OCI-LY1 (cell line): ENCODE measurements around the gene MPDU1.
A peak's percentile ranks its signal among the peaks of the same experiment; 100 is the strongest.

Source experiments
- H2AFZ ChIP-seq: fragments of 200-600 bp; sonication (generic), shearing (Covaris generic); 2 replicates; pipeline ENCODE4 v1.6.0; 2014; ENCODE audit warnings: antibody characterized with exemption, mild to moderate bottlenecking, low read length
- H3F3A ChIP-seq: fragments of 200-600 bp; sonication (generic), shearing (Covaris generic); 2 replicates; pipeline ENCODE4 v1.6.0; 2014; ENCODE audit warnings: mild to moderate bottlenecking, antibody characterized with exemption, low read length, moderate library complexity; ENCODE audit not compliant: insufficient read depth
- H3K27ac ChIP-seq: fragments of 200-600 bp; sonication (generic); 2 replicates; pipeline ENCODE4 v1.5.1; 2014; ENCODE audit warnings: low read length, mixed run types, mild to moderate bottlenecking, low read depth; ENCODE audit not compliant: poor library complexity, severe bottlenecking
- H3K27me3 ChIP-seq: fragments of 200-600 bp; sonication (generic); 2 replicates; pipeline ENCODE4 v1.6.0; 2014; ENCODE audit warnings: antibody characterized with exemption, mild to moderate bottlenecking, low read length, moderate library complexity; ENCODE audit not compliant: insufficient read depth
- H3K36me3 ChIP-seq: fragments of 200-600 bp; sonication (generic); 2 replicates; pipeline ENCODE4 v1.6.1; 2014; ENCODE audit warnings: mild to moderate bottlenecking, antibody characterized with exemption, low read length, moderate library complexity, mixed read lengths; ENCODE audit not compliant: insufficient read depth
- H3K4me1 ChIP-seq: fragments of 200-600 bp; sonication (generic); 2 replicates; pipeline ENCODE4 v1.5.1; 2014; ENCODE audit warnings: mild to moderate bottlenecking, low read length, moderate library complexity; ENCODE audit not compliant: insufficient read depth, severe bottlenecking
- H3K4me2 ChIP-seq: fragments of 200-600 bp; sonication (generic), shearing (Covaris generic); 2 replicates; pipeline ENCODE4 v1.6.1; 2014; ENCODE audit warnings: low read length
- H3K4me3 ChIP-seq: fragments of 200-600 bp; sonication (generic); 2 replicates; pipeline ENCODE4 v1.5.1; 2014; ENCODE audit warnings: low read length, low read depth, mild to moderate bottlenecking, mixed read lengths; ENCODE audit not compliant: poor library complexity, severe bottlenecking
- H3K79me2 ChIP-seq: fragments of 200-600 bp; shearing (Covaris generic); 2 replicates; pipeline ENCODE4 v1.6.1; 2016; ENCODE audit warnings: mixed run types, low read length, mixed read lengths; ENCODE audit not compliant: insufficient read depth
- H3K9ac ChIP-seq: fragments of 200-600 bp; sonication (generic), shearing (Covaris generic); 2 replicates; pipeline ENCODE4 v1.6.1; 2014; ENCODE audit warnings: mild to moderate bottlenecking, low read length, mixed read lengths
- H3K9me2 ChIP-seq: fragments of 200-600 bp; sonication (generic), shearing (Covaris generic); 2 replicates; pipeline ENCODE4 v1.6.1; 2014; ENCODE audit warnings: low read depth, mild to moderate bottlenecking, low read length, mixed read lengths
- H3K9me3 ChIP-seq: fragments of 200-600 bp; shearing (Covaris generic); 2 replicates; pipeline ENCODE4 v1.6.1; 2014; ENCODE audit warnings: low read length, mixed read lengths
- H4K20me1 ChIP-seq: fragments of 200-600 bp; sonication (generic), shearing (Covaris generic); 2 replicates; pipeline ENCODE4 v1.6.0; 2016; ENCODE audit warnings: mild to moderate bottlenecking, low read length; ENCODE audit not compliant: insufficient read depth
- EZH2 ChIP-seq: fragments of 200-600 bp; sonication (generic), shearing (Covaris generic); IDR thresholded peaks from 2 replicates; pipeline ENCODE4 v1.8.0; 2017; ENCODE audit warnings: borderline replicate concordance, mixed run types, mild to moderate bottlenecking, antibody characterized with exemption, low read length, moderate library complexity, mixed read lengths
- TF ChIP-seq, protein P1 (sequence below): fragments of 200-600 bp; sonication (generic), shearing (Covaris generic); IDR thresholded peaks from 2 replicates; pipeline ENCODE4 v1.5.1; 2017; ENCODE audit warnings: mild to moderate bottlenecking, antibody characterized with exemption, low read length, moderate library complexity, mixed read lengths

Gene MPDU1

DNA sequence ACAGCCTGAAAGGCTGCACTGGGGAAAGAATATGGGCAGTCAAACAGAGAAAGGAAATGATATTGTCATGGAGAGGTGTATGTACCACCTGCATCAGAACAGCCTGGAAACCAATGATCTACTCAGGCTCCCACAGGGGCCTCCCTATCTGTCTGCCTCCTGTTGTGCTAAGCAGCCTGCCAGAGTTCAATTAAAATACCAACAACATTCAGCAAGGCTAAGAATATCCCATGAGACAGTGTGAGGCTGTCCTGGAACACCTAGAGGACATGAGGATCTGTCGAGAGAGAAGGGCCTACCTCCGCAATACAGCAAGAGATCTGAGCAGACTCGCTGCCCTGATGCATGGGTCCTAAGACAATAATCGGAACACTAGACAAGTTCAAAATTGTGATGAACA lies 22.6 kb downstream of the MPDU1 start:
- no peaks in the 10 kb centered on the region for H3K27me3 ChIP-seq
- no peak overlapping the region for H3K4me2 ChIP-seq
- H4K20me1 ChIP-seq, result no peaks in the 10 kb centered on the region
- H2AFZ ChIP-seq, result no peak overlapping the region
- H3K79me2 ChIP-seq, result peaks cover 7% of the 10 kb centered on the region
- no peaks in the 10 kb centered on the region for H3K4me1 ChIP-seq
- peaks cover 52% of the 10 kb centered on the region for H3K36me3 ChIP-seq
- no peak overlapping the region for H3K9ac ChIP-seq
- H3K9me2 ChIP-seq, result no peaks in the 10 kb centered on the region
- TF ChIP-seq EZH2, result no peak
- TF ChIP-seq, protein P1, sequence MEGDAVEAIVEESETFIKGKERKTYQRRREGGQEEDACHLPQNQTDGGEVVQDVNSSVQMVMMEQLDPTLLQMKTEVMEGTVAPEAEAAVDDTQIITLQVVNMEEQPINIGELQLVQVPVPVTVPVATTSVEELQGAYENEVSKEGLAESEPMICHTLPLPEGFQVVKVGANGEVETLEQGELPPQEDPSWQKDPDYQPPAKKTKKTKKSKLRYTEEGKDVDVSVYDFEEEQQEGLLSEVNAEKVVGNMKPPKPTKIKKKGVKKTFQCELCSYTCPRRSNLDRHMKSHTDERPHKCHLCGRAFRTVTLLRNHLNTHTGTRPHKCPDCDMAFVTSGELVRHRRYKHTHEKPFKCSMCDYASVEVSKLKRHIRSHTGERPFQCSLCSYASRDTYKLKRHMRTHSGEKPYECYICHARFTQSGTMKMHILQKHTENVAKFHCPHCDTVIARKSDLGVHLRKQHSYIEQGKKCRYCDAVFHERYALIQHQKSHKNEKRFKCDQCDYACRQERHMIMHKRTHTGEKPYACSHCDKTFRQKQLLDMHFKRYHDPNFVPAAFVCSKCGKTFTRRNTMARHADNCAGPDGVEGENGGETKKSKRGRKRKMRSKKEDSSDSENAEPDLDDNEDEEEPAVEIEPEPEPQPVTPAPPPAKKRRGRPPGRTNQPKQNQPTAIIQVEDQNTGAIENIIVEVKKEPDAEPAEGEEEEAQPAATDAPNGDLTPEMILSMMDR, result no peak
- H3F3A ChIP-seq, result no peaks in the 10 kb centered on the region
- no peak overlapping the region for H3K27ac ChIP-seq
- H3K9me3 ChIP-seq, result no peaks in the 10 kb centered on the region
- H3K4me3 ChIP-seq, result no peak overlapping the region

DNA sequence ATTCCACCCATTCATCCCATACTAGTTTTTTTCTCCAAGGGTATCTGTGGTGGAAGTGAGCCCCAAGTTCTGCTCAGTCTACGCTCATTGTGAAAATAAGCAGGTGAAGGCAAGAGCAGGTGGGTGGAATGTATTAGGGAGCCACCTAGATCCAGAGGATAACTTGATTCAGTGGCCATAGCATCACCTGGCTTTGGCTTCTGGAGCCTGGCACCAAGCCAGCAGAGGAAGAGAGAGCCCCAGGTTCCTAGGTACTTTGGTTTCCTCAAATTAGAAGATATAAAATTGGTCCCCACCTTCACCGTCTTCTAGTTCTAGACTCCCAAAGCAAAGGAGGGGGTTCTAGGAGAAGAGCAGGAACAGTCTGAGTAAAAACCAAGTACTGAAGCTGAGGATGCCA lies 27.0 kb downstream of the MPDU1 start:
- H3K27ac ChIP-seq, result no peak overlapping the region
- no peaks in the 10 kb centered on the region for H3K9me2 ChIP-seq
- H3K4me3 ChIP-seq, result no peak overlapping the region
- TF ChIP-seq EZH2, result no peak
- no peak overlapping the region for H2AFZ ChIP-seq
- H3K27me3 ChIP-seq, result no peaks in the 10 kb centered on the region
- no peaks in the 10 kb centered on the region for H4K20me1 ChIP-seq
- H3F3A ChIP-seq, result no peaks in the 10 kb centered on the region
- peaks cover 23% of the 10 kb centered on the region for H3K4me1 ChIP-seq
- peaks cover 23% of the 10 kb centered on the region for H3K79me2 ChIP-seq
- H3K9me3 ChIP-seq, result no peaks in the 10 kb centered on the region
- no peak overlapping the region for H3K4me2 ChIP-seq
- H3K9ac ChIP-seq, result no peak overlapping the region
- H3K36me3 ChIP-seq, result peaks cover 28% of the 10 kb centered on the region; the same call in 1 of the 2 replicates

DNA sequence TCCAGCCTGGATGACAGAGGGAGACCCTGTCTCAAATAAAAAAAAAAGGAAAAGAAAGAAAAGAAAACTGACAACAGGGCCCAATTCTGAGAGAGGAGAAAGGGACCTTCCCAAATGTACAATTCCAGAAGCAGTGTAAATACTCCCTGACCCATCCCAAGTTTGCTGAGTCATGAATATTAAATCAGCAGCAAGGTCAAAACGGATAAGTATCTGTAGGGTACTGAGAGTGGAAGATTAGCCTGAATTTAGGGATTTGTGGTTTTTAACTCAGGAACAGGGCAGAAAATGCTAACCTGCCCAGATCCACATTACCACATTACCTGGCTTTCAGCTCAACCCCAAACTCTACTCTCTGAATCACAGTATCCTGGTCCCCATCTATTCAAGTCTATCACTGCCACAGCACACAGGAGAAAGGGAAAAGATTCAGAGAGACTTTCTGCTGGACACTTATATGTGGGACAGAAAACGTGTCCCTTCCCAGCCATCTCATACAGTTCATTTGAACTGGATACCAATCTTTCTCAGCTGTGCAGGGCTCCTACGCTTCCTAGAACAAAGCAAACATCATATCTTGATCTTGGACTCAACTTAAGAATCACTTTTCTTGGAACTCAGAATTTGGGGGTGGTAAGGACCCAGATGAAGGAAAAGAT lies 28.1 kb downstream of the MPDU1 start:
- Histone ChIP-seq H3K27me3 (no peaks in the 10 kb centered on the region), H3F3A (no peaks in the 10 kb centered on the region), H3K4me1 (peaks cover 23% of the 10 kb centered on the region), H3K79me2 (peaks cover 23% of the 10 kb centered on the region), H4K20me1 (no peaks in the 10 kb centered on the region), H3K4me3 (no peak overlapping the region), H2AFZ (no peak overlapping the region), H3K4me2 (peak overlapping the region; percentile 20; the same call in 1 of the 2 replicates), H3K27ac (no peak overlapping the region), H3K9me2 (no peaks in the 10 kb centered on the region), H3K36me3 (peaks cover 23% of the 10 kb centered on the region; the same call in 1 of the 2 replicates), H3K9ac (no peak overlapping the region; the same call in 1 of the 2 replicates), H3K9me3 (no peaks in the 10 kb centered on the region)
- no peak for TF ChIP-seq EZH2
- TF ChIP-seq, protein P1, result no peak

DNA sequence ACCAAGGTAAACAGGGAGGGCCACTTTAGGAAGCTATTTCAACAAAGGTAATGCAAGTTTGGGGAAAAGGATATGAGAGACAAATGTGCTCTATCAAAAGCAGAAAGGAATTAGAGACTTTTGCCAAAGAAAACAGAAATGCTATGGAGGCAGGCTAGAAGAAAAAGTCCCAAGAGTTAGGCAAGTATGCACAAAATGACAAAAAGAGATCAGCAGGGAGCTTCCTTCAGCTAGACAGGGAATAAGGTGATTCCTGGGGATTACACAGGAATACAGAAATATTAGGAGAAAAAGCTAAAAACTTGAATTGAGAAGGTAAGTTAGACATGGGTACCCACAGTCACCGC lies 28.6 kb downstream of the MPDU1 start:
- peaks cover 23% of the 10 kb centered on the region; the same call in 1 of the 2 replicates for H3K36me3 ChIP-seq
- H3K79me2 ChIP-seq, result peaks cover 23% of the 10 kb centered on the region
- H3K27me3 ChIP-seq, result no peaks in the 10 kb centered on the region
- H2AFZ ChIP-seq, result no peak overlapping the region
- peak overlapping the region; percentile 20; the same call in 1 of the 2 replicates for H3K4me2 ChIP-seq
- peaks cover 23% of the 10 kb centered on the region for H3K4me1 ChIP-seq
- no peaks in the 10 kb centered on the region for H3F3A ChIP-seq
- no peak for TF ChIP-seq EZH2
- TF ChIP-seq, protein P1, result no peak
- H3K9ac ChIP-seq, result no peak overlapping the region; the same call in 1 of the 2 replicates
- H3K9me3 ChIP-seq, result no peaks in the 10 kb centered on the region
- no peak overlapping the region for H3K4me3 ChIP-seq
- H4K20me1 ChIP-seq, result no peaks in the 10 kb centered on the region
- no peaks in the 10 kb centered on the region for H3K9me2 ChIP-seq
- no peak overlapping the region for H3K27ac ChIP-seq
